Trophoblast cell (in vitro differentiated cells and primary cell): ENCODE data around the gene KIF5C.

Source experiments
- DNase-seq, 2 donors: peaks; one replicate each; pipeline ENCODE4 v3.0.0-alpha.2; 2016
- H2AFZ ChIP-seq: 2 replicates; pipeline ENCODE4 v1.6.1; 2013; ENCODE audit warnings: low read length, moderate library complexity, mild to moderate bottlenecking; ENCODE audit not compliant: insufficient read depth, poor library complexity
- H2AK5ac ChIP-seq: 2 replicates; pipeline ENCODE4 v1.6.1; 2013; ENCODE audit warnings: mild to moderate bottlenecking, low read length
- H2BK120ac ChIP-seq: 2 replicates; pipeline ENCODE4 v1.6.1; 2013; ENCODE audit warnings: low read length, mild to moderate bottlenecking, moderate library complexity; ENCODE audit not compliant: insufficient read depth, poor library complexity
- H2BK12ac ChIP-seq: 2 replicates; pipeline ENCODE4 v1.6.1; 2013; ENCODE audit warnings: mild to moderate bottlenecking, low read length, moderate library complexity
- H2BK5ac ChIP-seq: 2 replicates; pipeline ENCODE4 v1.6.1; 2013; ENCODE audit warnings: low read length, low read depth, moderate library complexity, mild to moderate bottlenecking; ENCODE audit not compliant: poor library complexity
- H3K14ac ChIP-seq: 2 replicates; pipeline ENCODE4 v1.6.1; 2013; ENCODE audit warnings: mild to moderate bottlenecking, low read length
- H3K18ac ChIP-seq: 2 replicates; pipeline ENCODE4 v1.6.1; 2013; ENCODE audit warnings: mild to moderate bottlenecking, low read length
- H3K23ac ChIP-seq: 2 replicates; pipeline ENCODE4 v1.6.1; 2013; ENCODE audit warnings: low read length
- H3K27ac ChIP-seq: 2 replicates; pipeline ENCODE4 v1.5.1; 2013; ENCODE audit warnings: low read depth, mild to moderate bottlenecking, inconsistent platforms, low read length, moderate library complexity
- H3K27me3 ChIP-seq: 2 replicates; pipeline ENCODE4 v1.6.1; 2013; ENCODE audit warnings: inconsistent platforms, mild to moderate bottlenecking, low read length, moderate library complexity; ENCODE audit not compliant: insufficient read depth
- H3K36me3 ChIP-seq, 2 experiments: 1 replicate in 1 of 2; 2 replicates in 1 of 2; pipeline ENCODE4 v1.6.1; 2013; ENCODE audit warnings: low read length in 2 of 2, mild to moderate bottlenecking in 2 of 2, moderate library complexity in 1 of 2; ENCODE audit not compliant: insufficient read depth in 2 of 2, control insufficient read depth in 1 of 2
- H3K4ac ChIP-seq: 2 replicates; pipeline ENCODE4 v1.6.1; 2013; ENCODE audit warnings: low read depth, mild to moderate bottlenecking, low read length, moderate library complexity
- H3K4me1 ChIP-seq, 2 experiments: 1 replicate in 1 of 2; 2 replicates in 1 of 2; pipeline ENCODE4 v1.6.1; 2013; ENCODE audit warnings: low read length in 2 of 2, mild to moderate bottlenecking in 2 of 2, moderate library complexity in 1 of 2; ENCODE audit not compliant: insufficient read depth in 2 of 2, control insufficient read depth in 1 of 2
- H3K4me2 ChIP-seq: 2 replicates; pipeline ENCODE4 v1.6.1; 2013; ENCODE audit warnings: inconsistent platforms, mild to moderate bottlenecking, low read length, moderate library complexity
- H3K4me3 ChIP-seq: 2 replicates; pipeline ENCODE4 v1.5.1; 2013; ENCODE audit warnings: mild to moderate bottlenecking, low read depth, low read length, inconsistent platforms
- H3K79me1 ChIP-seq: one replicate; pipeline ENCODE4 v1.6.1; 2013; ENCODE audit warnings: low read length
- H3K79me2 ChIP-seq: 2 replicates; pipeline ENCODE4 v1.6.1; 2013; ENCODE audit warnings: low read length, mild to moderate bottlenecking; ENCODE audit not compliant: control insufficient read depth, insufficient read depth, poor library complexity
- H3K9ac ChIP-seq: 2 replicates; pipeline ENCODE4 v1.6.1; 2013; ENCODE audit warnings: mild to moderate bottlenecking, low read length
- H3K9me3 ChIP-seq: 2 replicates; pipeline ENCODE4 v1.6.1; 2013; ENCODE audit warnings: low read depth, mild to moderate bottlenecking, control low read depth, inconsistent platforms, low read length; ENCODE audit not compliant: insufficient read depth
- H4K12ac ChIP-seq: 2 replicates; pipeline ENCODE4 v1.6.1; 2013; ENCODE audit warnings: low read depth, mild to moderate bottlenecking, low read length, moderate library complexity
- H4K8ac ChIP-seq: 2 replicates; pipeline ENCODE4 v1.6.1; 2013; ENCODE audit warnings: low read depth, mild to moderate bottlenecking, low read length, moderate library complexity
- H4K91ac ChIP-seq: one replicate; pipeline ENCODE4 v1.6.1; 2013; ENCODE audit warnings: low read depth, mild to moderate bottlenecking, low read length, moderate library complexity
- WGBS: extraction: QIAGEN DNeasy Blood & Tissue Kit; methylation state at CpG from one replicate; pipeline ENCODE4 v1.1.7; 2013; ENCODE audit warnings: missing lambda C conversion rate; ENCODE audit not compliant: insufficient read length, insufficient coverage; ENCODE audit errors: extremely low coverage; 5-methylcytosine and 5-hydroxymethylcytosine counted together

KIF5C gene

GRCh38 chr2:148866091-148866490 is 8.9 kb upstream of the KIF5C start:
- Histone ChIP-seq H3K14ac (no peak overlapping the region), H3K27ac (no peak overlapping the region), H3K18ac (no peak overlapping the region), H3K4me3 (no peak overlapping the region), H2BK120ac (no peak overlapping the region), H2BK12ac (no peak overlapping the region), H3K36me3 (no peaks in the 10 kb centered on the region), H2AK5ac (no peak overlapping the region), H3K79me2 (no peaks in the 10 kb centered on the region), H3K9me3 (no peaks in the 10 kb centered on the region), H3K4me1 (no peaks in the 10 kb centered on the region), H2AFZ (no peak overlapping the region), H3K4me2 (no peak overlapping the region), H3K23ac (no peak overlapping the region), H2BK5ac (no peak overlapping the region), H4K8ac (no peak overlapping the region), H3K4ac (no peak overlapping the region), H3K27me3 (no peaks in the 10 kb centered on the region), H4K91ac (no peak overlapping the region), H4K12ac (no peak overlapping the region), H3K79me1 (no peaks in the 10 kb centered on the region), H3K9ac (no peak overlapping the region)
- DNase-seq = no peak
- WGBS = no CpG with 5 or more reads among the region's 4 CpGs

GRCh38 chr2:148867079-148867769 is 7.8 kb upstream of the KIF5C start:
- H3K36me3 ChIP-seq = no peaks in the 10 kb centered on the region
- H3K4me1 ChIP-seq = no peaks in the 10 kb centered on the region
- H3K27ac ChIP-seq = no peak overlapping the region
- H3K79me2 ChIP-seq = no peaks in the 10 kb centered on the region
- H2AK5ac ChIP-seq = no peak overlapping the region
- H3K23ac ChIP-seq = no peak overlapping the region
- no peak for DNase-seq
- no peaks in the 10 kb centered on the region for H3K9me3 ChIP-seq
- H3K79me1 ChIP-seq = no peaks in the 10 kb centered on the region
- no peak overlapping the region for H4K91ac ChIP-seq
- H4K12ac ChIP-seq = no peak overlapping the region
- H3K9ac ChIP-seq = no peak overlapping the region
- no CpG with 5 or more reads among the region's 4 CpGs for WGBS
- no peak overlapping the region for H3K4ac ChIP-seq
- no peak overlapping the region for H2BK12ac ChIP-seq
- no peak overlapping the region for H3K4me3 ChIP-seq
- no peak overlapping the region for H3K18ac ChIP-seq
- H3K14ac ChIP-seq = no peak overlapping the region
- H2BK5ac ChIP-seq = no peak overlapping the region
- H4K8ac ChIP-seq = no peak overlapping the region
- no peak overlapping the region for H3K4me2 ChIP-seq
- no peak overlapping the region for H2BK120ac ChIP-seq
- no peak overlapping the region for H2AFZ ChIP-seq
- no peaks in the 10 kb centered on the region for H3K27me3 ChIP-seq

GRCh38 chr2:148875387-148876051 is 492 bp downstream of the KIF5C start:
- Histone ChIP-seq H3K9ac (no peak overlapping the region), H3K79me1 (no peaks in the 10 kb centered on the region), H4K8ac (no peak overlapping the region), H2BK120ac (no peak overlapping the region), H3K27ac (no peak overlapping the region), H3K4ac (no peak overlapping the region), H3K18ac (no peak overlapping the region), H2AFZ (no peak overlapping the region), H3K79me2 (no peaks in the 10 kb centered on the region), H3K36me3 (no peaks in the 10 kb centered on the region), H3K14ac (no peak overlapping the region), H3K27me3 (peaks cover 10% of the 10 kb centered on the region), H3K9me3 (no peaks in the 10 kb centered on the region), H4K12ac (no peak overlapping the region), H3K23ac (no peak overlapping the region), H3K4me2 (peak overlapping the region; percentile 91), H2AK5ac (no peak overlapping the region), H4K91ac (no peak overlapping the region), H2BK12ac (no peak overlapping the region), H2BK5ac (no peak overlapping the region), H3K4me1 (peaks cover 8 to 15% of the 10 kb centered on the region in 2 experiments), H3K4me3 (peak overlapping the region; percentile 66)
- no CpG with 5 or more reads among the region's 74 CpGs for WGBS
- no peak for DNase-seq

GRCh38 chr2:148876202-148876594 is 1.2 kb downstream of the KIF5C start:
- Histone ChIP-seq H3K27me3 (peaks cover 10% of the 10 kb centered on the region), H3K36me3 (no peaks in the 10 kb centered on the region), H3K79me1 (no peaks in the 10 kb centered on the region), H3K9me3 (peaks cover 1% of the 10 kb centered on the region), H3K9ac (no peak overlapping the region), H2AK5ac (no peak overlapping the region), H3K79me2 (no peaks in the 10 kb centered on the region), H4K12ac (no peak overlapping the region), H3K27ac (no peak overlapping the region), H4K91ac (no peak overlapping the region), H3K4me2 (peak overlapping the region; percentile 91), H2BK5ac (no peak overlapping the region), H3K14ac (no peak overlapping the region), H4K8ac (no peak overlapping the region), H3K4me3 (peak overlapping the region; percentile 55), H3K4me1 (peaks cover 8 to 15% of the 10 kb centered on the region in 2 experiments), H3K23ac (peak overlapping the region; percentile 20), H2BK12ac (no peak overlapping the region), H2BK120ac (no peak overlapping the region), H3K18ac (no peak overlapping the region), H3K4ac (no peak overlapping the region), H2AFZ (peak overlapping the region; percentile 9)
- no peak for DNase-seq
- no CpG with 5 or more reads among the region's 25 CpGs for WGBS
